ENCODE measurements around the gene CDC42.

DNA sequence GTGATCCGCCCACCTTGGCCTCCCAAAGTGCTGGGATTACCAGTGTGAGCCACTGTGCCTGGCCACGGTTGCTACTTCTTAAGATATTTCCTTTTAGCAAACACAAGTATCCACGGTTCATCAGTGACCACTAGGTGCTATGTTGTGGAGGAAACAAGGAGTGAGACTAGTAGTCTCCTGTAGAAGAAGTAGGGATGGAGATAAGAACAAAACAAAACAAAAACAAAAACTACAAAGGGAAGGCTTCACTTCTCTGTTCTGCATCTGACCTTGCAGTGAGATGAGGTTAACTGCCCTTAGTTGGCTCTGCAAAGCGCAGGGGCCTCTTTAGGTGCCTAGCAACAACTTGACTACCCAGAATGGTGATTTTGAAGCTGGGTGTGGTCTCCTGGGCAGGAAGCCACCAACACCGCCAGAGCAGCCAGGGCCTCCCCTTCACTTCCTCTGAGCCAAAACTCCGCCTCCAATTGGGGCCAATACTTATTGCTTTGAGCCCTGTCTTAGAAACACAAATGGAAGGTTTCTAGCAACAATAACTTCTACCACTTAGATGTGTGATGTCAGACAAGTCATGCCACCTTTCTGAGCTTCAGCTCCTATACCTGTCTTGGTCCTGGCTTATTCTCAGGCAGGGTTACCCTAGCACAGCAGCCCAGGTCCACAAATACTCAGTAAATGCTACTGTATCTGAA, 12.8 kb upstream of the CDC42 start:
- TF ChIP-seq, protein P1, sequence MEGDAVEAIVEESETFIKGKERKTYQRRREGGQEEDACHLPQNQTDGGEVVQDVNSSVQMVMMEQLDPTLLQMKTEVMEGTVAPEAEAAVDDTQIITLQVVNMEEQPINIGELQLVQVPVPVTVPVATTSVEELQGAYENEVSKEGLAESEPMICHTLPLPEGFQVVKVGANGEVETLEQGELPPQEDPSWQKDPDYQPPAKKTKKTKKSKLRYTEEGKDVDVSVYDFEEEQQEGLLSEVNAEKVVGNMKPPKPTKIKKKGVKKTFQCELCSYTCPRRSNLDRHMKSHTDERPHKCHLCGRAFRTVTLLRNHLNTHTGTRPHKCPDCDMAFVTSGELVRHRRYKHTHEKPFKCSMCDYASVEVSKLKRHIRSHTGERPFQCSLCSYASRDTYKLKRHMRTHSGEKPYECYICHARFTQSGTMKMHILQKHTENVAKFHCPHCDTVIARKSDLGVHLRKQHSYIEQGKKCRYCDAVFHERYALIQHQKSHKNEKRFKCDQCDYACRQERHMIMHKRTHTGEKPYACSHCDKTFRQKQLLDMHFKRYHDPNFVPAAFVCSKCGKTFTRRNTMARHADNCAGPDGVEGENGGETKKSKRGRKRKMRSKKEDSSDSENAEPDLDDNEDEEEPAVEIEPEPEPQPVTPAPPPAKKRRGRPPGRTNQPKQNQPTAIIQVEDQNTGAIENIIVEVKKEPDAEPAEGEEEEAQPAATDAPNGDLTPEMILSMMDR (IDR thresholded peaks at IDR 0.05; ENCODE audit: borderline replicate concordance, extremely low read depth, low read length, poor library complexity, severe bottlenecking) = peak; percentile 4
- TF ChIP-seq EZH2 (IDR thresholded peaks at IDR 0.05; ENCODE audit: borderline replicate concordance, low read depth, low read length, severe bottlenecking) = no peak
